NT2/D1 (cell line): ENCODE measurements around the gene SEC24D.

Experiments
- SUZ12 ChIP-seq: IDR thresholded peaks from 2 replicates; pipeline ENCODE4 v1.6.1; 2011; ENCODE audit not compliant: insufficient read length, insufficient read depth; ENCODE audit errors: extremely low read depth
- YY1 ChIP-seq: IDR thresholded peaks from 2 replicates; pipeline ENCODE4 v1.6.1; 2011; ENCODE audit not compliant: insufficient read length, insufficient read depth
- ZNF274 ChIP-seq: IDR thresholded peaks from 2 replicates; pipeline ENCODE4 v1.6.1; 2011; ENCODE audit warnings: mild to moderate bottlenecking, low read depth, low read length

DNA sequence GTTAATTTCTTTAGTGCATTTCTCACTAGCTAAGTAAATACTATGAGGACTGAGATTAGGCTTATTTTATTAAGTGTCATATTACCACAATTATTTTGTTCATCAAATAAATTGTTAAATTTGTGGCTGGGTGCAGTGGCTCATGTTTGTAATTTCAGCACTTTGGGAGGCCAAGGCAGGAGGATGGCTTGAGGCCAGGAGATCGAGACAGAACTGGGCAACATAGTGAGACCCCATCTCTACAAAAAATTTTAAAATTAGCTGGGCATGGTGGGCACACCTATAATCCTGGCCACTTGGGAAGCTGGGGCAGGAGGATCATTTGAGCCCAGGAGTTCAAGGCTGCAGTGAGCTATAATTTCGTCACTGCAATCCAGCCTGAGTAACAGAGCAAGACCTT is 6.8 kb downstream of the SEC24D start:
- TF ChIP-seq ZNF274 (no peak), YY1 (no peak), SUZ12 (no peak)
